SK-N-SH treated with all-trans-retinoic acid at 6 μM for 48 hours (cell line): ENCODE measurements around the gene IQCM.

Source experiments
- BACH2 ChIP-seq: fragments of 250-450 bp; sonication (Bioruptor Pico); IDR thresholded peaks from 2 replicates; pipeline ENCODE4 v1.9.0; 2021; ENCODE audit warnings: mild to moderate bottlenecking, borderline replicate concordance
- CSRNP3 ChIP-seq: fragments of 250-450 bp; sonication (Bioruptor Pico); IDR thresholded peaks from 2 replicates; pipeline ENCODE4 v1.5.1; 2021; ENCODE audit warnings: mild to moderate bottlenecking, moderate library complexity
- GLIS3 ChIP-seq: fragments of 250-450 bp; sonication (Bioruptor Pico); IDR thresholded peaks from 2 replicates; pipeline ENCODE4 v1.5.0; 2020; ENCODE audit warnings: mild to moderate bottlenecking, moderate library complexity
- PATZ1 ChIP-seq: fragments of 250-450 bp; sonication (Bioruptor Pico); IDR thresholded peaks from 2 replicates; pipeline ENCODE4 v1.8.0; 2020; ENCODE audit warnings: mild to moderate bottlenecking, moderate library complexity, borderline replicate concordance
- TCF4 ChIP-seq: fragments of 250-450 bp; sonication (Bioruptor Pico); IDR thresholded peaks from 2 replicates; pipeline ENCODE4 v1.8.0; 2021; ENCODE audit warnings: mild to moderate bottlenecking, moderate library complexity, borderline replicate concordance
- ZFP30 ChIP-seq: fragments of 450-650 bp; formaldehyde crosslinking; IDR thresholded peaks from 2 replicates; pipeline ENCODE4 v1.5.0; 2022; ENCODE audit warnings: mild to moderate bottlenecking, moderate library complexity

GRCh38 chr4:149555799-149556198 lies 259.8 kb downstream of the IQCM start:
- TF ChIP-seq BACH2 (no peak), GLIS3 (CRISPR knock-in tag) (no peak), PATZ1 (CRISPR knock-in tag) (no peak), CSRNP3 (CRISPR knock-in tag) (no peak), TCF4 (CRISPR knock-in tag) (no peak), ZFP30 (CRISPR knock-in tag) (no peak)
